GDM1 (cell line): Measurements from ENCODE around the gene USP54.

Experiments used
- DNase-seq: peaks from one replicate; lab custom pipeline; 2025; lab: John Stamatoyannopoulos, UW

Gene USP54

GRCh38 chr10:73529089-73529832 is 61.9 kb downstream of the USP54 start:
- peak; percentile 50 for DNase-seq

- DNase-seq, result no peak
Observed at GRCh38 chr10:73522263-73522662, 68.9 kb downstream of the USP54 start.

GRCh38 chr10:73519336-73519735 is 71.8 kb downstream of the USP54 start:
- DNase-seq, result no peak

- DNase-seq, result no peak
Observed at GRCh38 chr10:73517166-73517888, 73.8 kb downstream of the USP54 start.

GRCh38 chr10:73512207-73512743 is 78.9 kb downstream of the USP54 start:
- no peak for DNase-seq

- DNase-seq, result no peak
Observed at GRCh38 chr10:73509695-73510094, 81.4 kb downstream of the USP54 start.

- no peak for DNase-seq
Observed at GRCh38 chr10:73506491-73506890, 84.7 kb downstream of the USP54 start.

- no peak for DNase-seq
Observed at GRCh38 chr10:73506074-73506473, 85.1 kb downstream of the USP54 start.

GRCh38 chr10:73503037-73503436 is 88.1 kb downstream of the USP54 start:
- DNase-seq, result no peak

GRCh38 chr10:73501651-73502050 is 89.5 kb downstream of the USP54 start:
- no peak for DNase-seq

GRCh38 chr10:73497623-73498022 is 93.5 kb downstream of the USP54 start:
- DNase-seq, result no peak

- peak; percentile 91 for DNase-seq
Observed at GRCh38 chr10:73495884-73496674, 95.1 kb downstream of the USP54 start, which contains the start of gene PPP3CB. PPP3CB (minus strand) TSS chr10:73496024; CDS start chr10:73495889, 135 bp downstream.

GRCh38 chr10:73495226-73495883 is 95.8 kb downstream of the USP54 start:
- DNase-seq, result peak; percentile 89

- no peak for DNase-seq
Observed at GRCh38 chr10:73494877-73495225, 96.3 kb downstream of the USP54 start.

GRCh38 chr10:73494213-73494612 is 96.9 kb downstream of the USP54 start:
- DNase-seq, result no peak

- DNase-seq, result no peak
Observed at GRCh38 chr10:73493781-73494180, 97.4 kb downstream of the USP54 start.

- DNase-seq, result no peak
Observed at GRCh38 chr10:73486601-73487000, 104.5 kb downstream of the USP54 start.

- DNase-seq, result no peak
Observed at GRCh38 chr10:73485320-73485719, 105.8 kb downstream of the USP54 start.

GRCh38 chr10:73480158-73480557 is 111.0 kb downstream of the USP54 start:
- DNase-seq, result no peak

GRCh38 chr10:73478636-73479035 is 112.5 kb downstream of the USP54 start:
- no peak for DNase-seq

GRCh38 chr10:73471226-73471625 is 119.9 kb downstream of the USP54 start:
- no peak for DNase-seq

GRCh38 chr10:73469579-73469978 is 121.6 kb downstream of the USP54 start:
- DNase-seq, result no peak
